Skin of body (tissue), 2 donors: ENCODE data around the gene MRM2. TPM values are rescaled to one million over a fixed set of nuclear protein-coding genes. Genes with fewer than 3 reads are reported as not detected.

Experiments used
- DNase-seq: peaks from one replicate; lab custom pipeline; 2025; lab: John Stamatoyannopoulos, UW
- total RNA-seq: library from RNA; depleted of rRNA; stranded (reverse); fragments of >200 nt; gene quantifications from one replicate; pipeline ENCODE4 v1.2.3, GENCODE V29; 2014

Gene MRM2
- total RNA-seq, 1 donor from 2014 or later, result 12.4 TPM

DNA sequence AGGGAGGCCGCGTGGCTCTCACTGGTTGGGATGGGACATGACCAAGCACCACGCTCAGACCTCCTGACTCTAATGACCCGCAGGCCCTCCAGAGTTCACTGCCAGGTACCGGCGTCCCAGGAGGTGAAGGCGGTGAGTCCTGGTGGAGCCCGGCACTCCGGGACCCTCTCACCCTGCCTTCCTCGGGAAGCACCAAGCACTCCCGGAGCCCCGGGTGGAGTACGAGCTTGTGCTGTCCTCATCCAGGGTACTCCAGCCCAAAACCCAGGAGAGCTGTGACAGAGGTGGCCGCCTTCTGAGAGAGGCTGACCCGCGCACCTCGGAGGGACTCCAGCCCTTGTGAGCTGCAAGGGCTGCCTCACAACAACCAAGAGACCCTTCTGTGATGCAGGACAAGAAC, 18.7 kb downstream of the MRM2 start:
- DNase-seq, result no peak

DNA sequence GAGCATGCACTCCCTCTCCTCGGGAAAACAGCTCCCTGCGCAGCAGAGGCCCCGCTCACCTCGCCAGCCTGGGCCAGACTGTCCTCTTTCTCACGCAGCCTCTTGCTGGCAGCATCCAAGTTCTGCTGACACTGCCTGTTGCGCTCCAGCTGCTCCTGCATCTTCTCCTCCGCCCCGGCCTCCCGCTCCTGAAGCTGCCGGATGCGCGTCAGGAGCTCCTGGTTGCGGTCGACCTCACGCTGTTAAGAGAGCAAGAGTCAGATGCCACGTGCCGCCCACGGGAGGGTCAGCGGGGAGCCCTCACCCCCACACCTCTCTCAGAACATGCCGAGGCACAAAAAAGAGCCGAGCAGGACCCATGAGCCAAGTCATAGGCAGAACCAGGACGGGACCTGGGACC, 19.5 kb downstream of the MRM2 start:
- no peak for DNase-seq

DNA sequence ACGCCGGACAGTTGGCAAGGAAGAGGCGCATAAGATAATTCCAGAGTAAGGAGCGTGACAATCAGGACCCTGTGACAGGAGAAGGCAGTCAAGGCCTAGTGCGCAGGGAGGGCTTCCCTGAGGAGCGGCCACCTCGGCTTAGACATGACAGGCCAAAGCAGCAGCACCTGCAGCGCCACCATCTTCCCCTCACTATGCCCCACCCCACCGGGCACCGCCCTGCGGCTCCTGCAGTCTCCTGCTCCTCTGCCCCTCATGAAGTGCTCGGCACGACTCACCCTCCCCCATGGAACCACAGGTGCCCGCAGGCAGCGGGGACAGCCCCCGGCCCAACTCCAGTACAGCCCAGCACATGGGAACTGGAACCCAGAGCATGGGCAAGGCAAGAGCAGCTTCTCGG, 21.1 kb downstream of the MRM2 start:
- no peak for DNase-seq

DNA sequence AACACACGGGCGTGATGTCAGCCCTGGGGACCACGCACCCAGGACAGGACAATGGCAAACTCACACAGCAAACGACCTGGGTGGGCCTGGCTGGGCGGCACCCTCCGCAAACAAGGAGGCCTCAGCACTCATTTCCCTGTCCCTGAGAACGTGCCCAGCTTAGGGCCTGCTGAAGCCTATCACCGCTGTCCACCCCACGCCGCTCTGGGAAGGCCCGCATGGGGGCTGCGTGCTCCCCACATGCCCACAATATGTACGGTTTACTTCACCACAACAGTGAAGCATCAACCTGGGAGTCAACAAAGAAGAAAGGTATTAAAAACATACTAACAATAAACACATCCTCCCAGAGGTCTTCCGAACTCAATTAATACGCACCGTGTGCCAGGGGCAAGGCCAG, 21.5 kb downstream of the MRM2 start:
- DNase-seq, result no peak

DNA sequence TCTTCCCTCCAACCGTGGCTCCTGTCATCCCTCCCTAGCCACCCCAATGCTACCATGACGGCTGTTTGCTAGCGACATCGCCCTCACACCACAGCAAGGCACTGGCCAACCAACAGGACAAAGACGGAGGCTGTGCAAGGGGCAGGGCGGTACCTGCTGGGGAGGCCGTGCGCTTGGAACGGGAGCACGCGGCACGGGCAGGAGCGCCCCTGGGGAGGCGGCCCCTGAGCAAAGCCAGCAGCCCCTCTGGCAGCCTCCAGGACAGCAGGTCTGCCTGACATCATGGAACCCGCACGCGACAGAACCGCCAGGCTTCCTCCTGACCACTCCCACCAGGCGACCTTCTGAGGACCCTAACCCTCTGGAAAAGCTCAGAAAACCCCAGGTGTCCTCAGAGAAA, 22.0 kb downstream of the MRM2 start:
- DNase-seq, result no peak

DNA sequence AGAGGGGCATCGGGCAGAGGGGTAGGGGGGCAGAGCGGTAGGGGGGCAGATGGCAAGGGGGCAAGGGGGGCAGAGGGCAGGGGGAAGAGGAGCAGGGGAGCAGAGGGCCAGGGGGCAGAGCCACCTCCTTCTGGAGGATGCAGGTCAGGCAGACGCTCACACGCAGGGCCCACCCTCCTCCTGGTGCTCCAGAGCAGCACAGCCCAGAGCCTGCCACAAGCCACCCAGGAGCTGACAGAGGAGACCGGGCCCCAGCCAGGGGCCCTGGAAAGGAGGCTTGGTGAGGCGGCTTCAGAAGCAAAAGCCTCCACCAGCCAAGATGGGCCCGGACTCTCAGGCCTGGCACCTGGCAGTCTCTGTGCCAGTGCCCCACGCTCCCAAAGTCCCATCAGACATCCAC, 22.4 kb downstream of the MRM2 start:
- DNase-seq, result no peak

DNA sequence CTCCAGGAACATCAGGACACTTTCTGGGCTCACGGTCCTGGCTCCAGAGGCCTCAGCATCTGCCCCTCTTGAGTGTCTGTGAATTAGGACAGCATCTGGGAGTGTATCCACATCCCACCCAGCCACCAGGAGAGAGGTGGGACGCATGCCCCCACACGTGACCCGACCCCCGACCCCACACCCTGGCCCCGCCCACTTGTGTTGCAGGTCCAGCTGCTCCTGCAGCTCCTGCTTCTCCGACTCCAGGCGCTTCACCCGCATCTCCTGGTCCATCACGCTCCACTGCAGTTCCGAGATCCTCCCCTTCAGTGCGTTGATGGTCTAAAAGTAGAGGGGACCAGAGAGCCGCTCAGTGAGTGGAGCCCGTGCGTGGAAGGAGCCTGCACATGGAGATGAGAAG, 22.9 kb downstream of the MRM2 start:
- no peak for DNase-seq

DNA sequence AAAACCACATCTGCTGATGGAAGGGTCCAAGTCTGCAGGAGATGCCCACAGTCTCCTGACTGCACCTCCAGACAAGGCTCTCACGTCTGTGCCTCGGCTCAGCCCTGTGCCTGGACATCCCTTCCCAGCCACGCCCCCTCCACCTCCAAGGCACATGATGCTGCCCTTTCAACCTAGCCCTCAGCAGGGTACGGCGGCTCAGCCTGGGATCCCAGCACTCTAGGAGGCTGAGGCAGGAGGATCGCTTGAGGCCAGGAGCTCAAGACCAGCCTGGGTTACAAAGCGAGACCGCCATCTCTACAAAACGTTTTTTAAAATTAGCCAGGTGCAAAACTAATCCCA, 23.6 kb downstream of the MRM2 start:
- DNase-seq, result no peak

DNA sequence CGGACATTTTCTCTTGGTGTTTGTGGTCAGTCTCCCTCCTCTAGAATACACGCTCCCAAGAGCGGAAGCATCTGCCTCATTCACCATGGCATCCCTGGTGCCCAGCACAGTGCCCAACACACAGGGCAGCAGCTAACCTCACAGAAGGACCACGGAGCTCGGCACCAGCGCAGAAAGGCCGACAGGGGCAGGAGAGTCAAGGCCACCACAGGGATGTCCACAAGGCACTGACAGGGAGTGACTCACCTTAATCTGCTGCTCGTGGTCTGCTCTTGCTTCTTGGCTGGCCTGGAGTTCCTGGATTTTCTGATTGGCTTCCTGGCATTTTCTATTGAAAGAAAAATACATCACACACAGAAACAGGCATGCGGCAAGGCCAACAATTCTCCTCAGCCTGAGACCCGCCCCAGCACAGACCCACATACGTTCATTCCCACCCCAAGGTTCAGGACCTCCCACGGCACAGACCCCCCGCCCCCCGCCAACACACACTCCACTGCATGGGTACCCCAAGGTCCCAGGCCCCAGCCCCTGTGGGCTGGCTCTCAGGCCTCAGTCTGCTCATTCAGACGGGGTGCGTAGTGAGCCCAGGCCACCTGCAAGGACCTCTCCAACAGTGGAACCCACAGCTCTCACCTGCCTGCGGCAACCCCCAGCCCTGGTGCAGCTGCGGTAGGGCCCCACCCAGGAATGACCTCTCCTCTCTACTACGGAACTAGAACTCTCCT, 24.1 kb downstream of the MRM2 start:
- no peak for DNase-seq

DNA sequence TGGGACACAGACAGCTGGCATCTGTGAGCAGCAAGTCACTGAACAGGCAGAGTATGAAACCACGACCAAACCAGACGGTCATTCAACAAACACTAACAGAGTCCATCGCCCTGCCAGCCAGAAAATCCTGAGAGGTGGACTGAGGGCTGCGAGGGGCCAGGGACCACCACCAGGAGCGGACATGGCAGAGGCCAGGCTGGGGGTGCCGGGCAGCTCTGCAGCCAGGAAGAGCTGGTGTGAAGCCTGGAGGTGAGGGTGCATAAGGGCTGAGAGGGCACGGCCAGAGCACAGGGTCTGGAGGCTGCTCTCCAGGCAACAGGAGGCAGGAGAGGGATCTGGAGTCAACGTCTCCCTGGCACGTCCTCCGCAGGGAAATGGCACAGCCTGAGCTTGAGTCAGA, 24.8 kb downstream of the MRM2 start:
- no peak for DNase-seq

DNA sequence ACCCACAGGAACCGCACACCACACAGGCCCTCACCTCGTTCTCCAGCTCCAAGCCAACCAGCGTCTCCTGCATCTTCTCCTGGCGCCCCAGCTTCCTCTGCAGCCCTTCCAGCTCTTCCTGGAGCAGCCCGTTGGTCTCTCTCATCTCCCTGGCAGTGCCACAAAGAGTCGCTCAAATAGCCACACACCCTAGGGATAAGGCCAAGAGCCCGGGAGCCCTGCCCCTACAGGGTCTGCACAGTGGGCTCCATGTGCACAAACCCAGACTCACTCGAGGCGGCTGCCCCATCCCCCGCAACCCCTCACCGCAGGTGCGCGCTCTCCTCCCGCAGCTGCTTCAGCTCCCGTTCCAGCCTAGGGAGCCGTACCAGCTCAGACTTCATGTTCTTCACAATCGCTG, 26.2 kb downstream of the MRM2 start:
- no peak for DNase-seq

DNA sequence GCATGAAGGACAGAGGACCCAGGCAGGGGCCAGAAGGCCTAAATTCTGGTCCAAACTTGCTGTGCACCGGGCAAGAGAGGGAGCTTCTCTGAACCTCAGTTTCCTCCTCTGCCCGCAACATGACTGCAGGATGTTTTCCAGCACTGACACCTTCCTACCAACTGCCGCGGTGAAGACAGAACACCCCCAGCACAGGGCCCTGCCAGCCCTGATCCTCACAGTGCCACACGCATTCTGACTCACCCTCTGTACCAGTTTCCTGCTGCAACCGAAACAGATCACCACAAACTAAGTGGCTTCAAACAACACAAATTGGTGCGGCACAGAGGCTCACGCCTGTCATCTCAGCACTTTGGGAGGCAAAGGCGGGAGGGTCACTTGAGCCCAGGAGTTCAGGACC, 27.4 kb downstream of the MRM2 start:
- DNase-seq, result no peak

DNA sequence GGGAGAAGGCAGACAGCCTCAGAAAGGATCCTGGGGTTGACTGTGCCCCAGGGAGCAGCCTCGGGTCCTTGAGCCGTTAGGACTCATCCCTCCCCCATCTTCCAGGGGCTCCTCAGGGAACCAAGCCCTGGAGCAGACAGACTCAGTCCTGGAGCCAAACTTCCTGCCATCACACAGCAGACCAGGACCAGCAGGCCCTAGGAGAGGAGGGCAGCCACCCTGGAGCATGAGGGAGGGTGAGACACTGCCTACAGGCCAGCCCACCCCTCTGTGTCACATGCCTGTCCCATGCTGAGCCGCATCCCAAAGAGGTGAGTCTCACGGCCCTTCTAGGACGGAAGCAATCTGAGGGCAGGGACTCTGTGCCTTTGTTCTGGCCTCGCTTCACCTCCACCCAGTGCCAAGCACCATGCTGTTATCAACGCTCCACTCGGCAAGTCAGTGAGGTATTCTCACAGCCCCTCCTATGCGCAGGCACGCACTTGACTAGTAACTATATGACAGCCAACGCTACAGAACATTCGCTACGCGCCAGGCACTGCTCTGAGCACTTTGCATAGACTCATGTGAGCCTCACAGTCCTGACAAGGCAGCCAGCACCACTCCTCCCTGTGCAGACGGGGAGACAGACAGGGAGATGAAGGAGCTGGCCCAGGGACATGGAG, 28.3 kb downstream of the MRM2 start:
- DNase-seq, result no peak

DNA sequence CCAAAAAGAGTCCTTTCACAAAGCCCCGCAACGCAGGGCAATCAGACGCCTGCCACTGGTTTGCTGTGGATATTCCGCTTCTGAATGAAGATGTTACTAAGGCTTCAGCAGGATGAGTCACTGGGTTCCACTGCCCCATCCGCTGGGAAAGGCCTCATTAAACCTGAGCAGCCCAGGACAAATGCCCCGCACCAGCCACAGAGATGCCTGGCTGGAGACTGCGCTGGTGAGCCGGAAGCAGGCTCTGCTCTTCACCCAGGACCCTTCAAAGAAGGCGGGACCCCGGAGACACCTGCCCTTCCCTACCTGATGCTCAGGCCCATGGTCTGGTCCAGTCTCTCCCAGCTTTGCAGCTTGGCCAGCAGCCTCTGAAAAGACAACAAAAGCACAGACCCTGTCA, 29.1 kb downstream of the MRM2 start:
- no peak for DNase-seq

DNA sequence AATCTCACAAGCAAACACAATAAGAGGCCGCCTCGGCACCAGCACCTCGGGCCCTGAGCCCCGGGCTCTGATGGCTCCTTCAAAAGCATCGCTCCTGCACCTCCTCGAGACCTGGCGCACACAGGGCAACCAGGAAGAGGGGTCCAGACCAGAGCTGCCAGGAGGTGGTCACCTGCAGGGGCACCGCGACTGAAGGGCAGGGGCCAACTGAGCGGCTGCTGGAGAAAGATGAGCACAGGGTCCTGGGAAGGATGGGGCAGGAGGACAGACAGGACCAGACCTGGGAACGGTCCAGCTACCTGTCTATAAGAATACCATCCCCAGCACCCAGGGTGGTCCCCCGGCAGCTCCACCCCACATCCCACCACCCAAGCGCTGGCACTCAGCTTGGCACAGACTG, 30.1 kb downstream of the MRM2 start:
- no peak for DNase-seq

DNA sequence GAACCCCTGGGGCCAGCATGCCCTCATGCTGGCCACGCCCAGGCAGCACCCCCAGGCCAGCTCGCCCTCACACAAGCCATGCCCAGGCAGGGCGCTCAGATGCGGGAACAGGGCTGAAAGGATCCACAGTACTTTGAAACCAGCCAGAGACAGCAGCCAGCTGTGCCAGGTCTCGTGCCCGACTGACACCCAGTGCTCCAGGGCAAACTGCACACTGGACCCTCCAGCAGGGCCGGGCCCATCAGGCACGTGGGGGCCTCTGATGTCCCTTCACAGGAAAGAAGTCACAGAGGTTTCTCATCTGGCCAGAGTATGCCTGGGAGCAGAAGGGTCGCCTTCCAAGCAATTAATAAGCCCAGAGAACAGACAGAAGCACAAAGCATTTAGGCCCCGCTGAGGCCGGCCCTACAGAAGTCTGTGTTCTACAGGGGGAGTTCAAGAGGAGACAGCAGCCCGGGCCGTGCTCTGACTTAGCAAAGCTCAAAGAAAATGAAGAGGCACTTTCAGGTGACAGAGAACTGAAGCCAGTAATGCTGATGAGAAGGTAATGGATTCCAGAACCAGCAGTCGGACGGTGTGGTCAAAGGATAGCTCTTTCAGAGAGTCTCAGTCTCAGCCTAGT, 30.6 kb downstream of the MRM2 start:
- no peak for DNase-seq

DNA sequence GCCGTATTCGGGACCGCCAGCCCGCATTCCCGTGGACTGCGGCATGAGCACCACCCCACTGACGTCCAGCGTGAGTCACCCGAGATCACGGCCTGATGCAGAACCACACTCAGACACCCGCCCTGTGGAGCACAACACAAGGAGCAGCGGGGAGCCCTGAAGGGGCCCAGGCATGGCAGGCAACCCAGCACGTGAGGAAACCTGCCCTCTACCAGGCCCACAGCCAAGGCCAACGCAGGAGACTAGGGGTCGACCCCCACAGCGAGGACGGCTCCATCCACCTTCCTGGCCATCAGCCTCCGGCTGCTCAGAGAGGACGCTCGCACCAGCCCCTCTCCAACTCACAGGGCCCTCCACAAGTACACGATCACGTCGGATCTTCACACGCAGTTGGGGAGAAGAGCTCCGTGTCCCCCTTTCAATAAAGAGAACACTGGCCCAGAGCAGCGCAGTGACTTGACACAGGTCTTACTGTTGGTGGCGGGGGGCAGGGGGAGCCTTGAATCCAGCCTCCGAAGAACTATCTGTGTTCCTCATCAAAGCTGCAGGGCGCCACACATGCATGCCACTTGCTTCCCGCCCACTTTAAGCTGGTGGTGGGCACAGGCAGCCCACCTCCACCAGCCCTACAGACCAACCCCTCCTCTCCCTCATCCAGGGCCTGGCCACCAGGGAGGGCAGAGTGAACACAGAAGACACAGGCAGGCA, 31.3 kb downstream of the MRM2 start:
- DNase-seq, result no peak

DNA sequence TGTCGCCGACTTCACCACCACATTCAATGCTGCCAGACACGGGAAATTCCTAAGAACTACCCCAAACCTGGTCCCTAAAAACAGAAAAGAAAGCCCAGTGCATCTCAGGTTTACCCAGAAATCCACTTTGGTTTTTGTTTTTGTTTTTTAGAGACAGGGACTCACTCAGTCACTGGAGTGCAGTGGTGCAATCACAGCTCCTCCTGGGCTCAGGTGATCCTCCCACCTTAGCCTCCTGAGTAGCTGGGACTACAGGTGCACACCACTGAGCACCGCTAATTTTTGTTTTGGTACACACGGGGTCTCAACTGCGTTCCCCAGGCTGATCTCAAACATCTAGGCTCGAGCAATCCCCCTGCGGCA, 32.1 kb downstream of the MRM2 start:
- DNase-seq, result no peak

DNA sequence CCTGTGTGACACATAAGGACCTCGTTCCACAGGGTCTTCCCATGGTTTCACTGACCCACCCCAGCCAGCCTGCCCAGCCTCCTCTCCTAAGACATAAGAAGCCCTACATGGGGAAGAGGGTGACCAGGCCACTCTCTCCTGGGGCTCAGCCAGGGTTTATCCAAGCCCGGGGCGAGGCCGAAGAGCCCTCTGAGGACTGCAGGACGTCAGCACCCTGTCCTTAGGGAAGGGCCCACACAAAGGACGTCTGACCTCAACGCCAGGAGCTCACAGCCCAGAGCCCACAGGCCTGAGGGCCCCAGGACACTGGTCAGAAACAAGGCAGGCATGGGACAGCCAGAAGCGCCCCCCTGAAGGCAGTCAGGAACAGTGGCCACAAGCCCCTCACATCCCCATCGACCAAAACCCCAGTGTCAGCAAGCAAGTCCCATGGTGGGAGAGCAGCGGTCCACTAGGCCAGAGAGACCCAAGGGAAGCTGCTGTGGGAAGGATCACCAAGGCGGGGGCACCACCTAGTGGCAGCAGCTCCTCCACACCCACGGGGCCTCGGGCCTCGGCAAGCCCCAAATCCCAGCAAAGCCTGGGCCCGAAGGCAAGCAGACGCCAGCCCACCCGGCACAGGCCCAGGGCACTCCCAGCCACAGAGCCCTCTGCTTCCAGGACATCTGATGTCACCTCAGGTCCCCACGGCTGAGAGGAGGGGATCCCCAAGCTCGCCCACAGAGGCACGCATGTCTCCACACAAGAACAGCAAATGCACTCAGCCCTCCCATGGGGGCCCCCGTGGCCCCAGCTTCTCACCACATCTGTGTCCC, 32.7 kb downstream of the MRM2 start:
- peak; percentile 20 for DNase-seq

DNA sequence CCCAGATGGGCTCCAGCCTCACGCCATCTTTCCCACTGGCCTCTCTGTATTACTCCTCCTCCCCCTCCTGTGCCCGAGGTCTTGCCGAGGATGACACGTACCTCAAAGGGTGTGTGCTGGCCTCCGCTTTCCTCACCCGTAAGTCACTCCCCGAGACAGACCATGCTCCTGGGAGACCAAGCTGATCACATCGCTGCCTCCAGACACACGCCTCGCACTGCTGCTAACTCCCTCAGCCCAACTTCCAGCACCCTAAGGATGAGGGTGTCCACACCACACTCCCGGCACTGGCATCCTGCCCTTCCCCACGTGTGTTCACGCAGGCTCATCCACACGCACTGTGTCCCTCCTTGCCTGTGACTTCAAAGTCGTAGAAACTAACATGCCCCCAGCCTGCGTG, 33.3 kb downstream of the MRM2 start:
- no peak for DNase-seq

DNA sequence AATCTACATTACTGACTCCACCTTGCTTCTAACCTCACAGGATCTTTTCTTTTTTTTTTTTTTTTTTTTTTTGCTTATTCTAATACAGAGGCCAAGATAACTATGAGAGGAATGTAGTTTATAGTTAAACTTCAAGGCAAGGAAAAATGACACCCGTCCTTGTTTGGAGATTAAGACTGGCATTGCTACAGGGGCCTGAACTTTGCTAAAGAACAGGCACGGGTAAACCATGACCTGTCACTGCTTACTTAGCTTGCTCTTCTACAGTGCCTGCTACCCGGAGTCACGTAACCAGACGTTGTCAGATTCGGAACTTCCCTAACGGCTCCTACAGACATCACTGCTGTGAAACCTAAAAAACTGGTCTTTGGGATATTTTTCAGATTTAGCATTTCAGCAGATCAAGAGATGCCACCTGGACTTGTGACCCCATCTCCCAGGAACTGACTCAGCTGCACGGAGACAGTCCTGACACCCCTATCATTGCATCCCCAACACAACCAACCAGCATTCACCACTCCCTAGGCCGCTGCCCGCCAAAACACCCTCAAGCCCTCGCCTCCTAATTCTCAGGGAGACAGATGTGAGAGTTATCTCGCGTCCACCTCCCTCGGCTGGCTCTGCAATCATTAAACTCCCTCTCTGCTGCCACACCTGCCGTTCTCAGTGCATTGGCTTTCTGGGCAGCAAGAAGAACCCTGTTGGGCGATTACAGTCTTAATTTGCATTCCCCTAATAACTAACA, 36.8 kb downstream of the MRM2 start:
- no peak for DNase-seq
